Measurements from ENCODE around the gene TMEM258.

DNA sequence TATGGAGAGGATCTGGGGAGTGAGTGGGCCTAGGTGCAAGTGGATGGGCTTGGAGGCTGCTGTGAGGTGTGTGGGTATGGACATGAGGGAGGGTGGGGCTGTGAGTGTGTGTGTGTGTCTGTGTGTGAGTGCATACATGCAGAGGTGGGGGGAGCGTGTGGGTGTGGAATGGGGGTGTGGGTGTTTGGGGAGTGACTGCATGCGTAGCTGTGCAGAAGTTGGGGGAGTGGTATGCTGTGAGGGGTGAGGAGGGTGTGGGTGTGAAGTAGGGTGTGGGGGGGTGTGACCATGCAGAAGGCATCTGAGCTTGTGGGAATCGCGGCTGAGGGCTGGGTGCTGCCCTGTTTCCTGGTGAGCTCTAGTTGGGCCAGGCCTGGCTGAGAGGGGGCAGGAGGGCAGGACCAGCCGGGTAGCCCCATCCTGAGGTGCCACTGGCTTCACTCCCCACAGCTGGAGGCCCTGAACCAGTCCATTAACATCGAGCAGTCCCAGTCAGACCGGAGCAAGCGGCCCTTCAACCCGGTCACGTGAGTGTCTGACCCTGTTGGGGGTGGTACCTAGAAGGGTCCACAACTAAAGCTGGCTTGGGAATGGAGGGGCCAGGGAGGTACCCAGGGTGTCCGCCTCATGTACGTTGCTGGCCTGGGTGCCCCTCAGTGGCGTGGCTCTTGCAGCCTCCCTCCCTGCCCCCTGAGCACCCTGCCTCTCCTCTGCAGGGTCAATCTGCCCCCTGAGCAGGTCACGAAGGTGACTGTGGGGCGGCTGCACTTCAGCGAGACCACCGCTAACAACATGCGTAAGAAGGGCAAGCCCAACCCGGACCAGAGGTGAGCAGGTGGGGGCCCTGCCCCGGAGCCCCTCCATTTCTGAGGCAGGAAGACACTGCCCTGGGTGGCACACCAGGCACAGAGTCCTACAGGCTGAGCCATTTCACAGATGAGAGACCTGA lies 16.5 kb downstream of the TMEM258 start:
- TF ChIP-seq, protein P1, sequence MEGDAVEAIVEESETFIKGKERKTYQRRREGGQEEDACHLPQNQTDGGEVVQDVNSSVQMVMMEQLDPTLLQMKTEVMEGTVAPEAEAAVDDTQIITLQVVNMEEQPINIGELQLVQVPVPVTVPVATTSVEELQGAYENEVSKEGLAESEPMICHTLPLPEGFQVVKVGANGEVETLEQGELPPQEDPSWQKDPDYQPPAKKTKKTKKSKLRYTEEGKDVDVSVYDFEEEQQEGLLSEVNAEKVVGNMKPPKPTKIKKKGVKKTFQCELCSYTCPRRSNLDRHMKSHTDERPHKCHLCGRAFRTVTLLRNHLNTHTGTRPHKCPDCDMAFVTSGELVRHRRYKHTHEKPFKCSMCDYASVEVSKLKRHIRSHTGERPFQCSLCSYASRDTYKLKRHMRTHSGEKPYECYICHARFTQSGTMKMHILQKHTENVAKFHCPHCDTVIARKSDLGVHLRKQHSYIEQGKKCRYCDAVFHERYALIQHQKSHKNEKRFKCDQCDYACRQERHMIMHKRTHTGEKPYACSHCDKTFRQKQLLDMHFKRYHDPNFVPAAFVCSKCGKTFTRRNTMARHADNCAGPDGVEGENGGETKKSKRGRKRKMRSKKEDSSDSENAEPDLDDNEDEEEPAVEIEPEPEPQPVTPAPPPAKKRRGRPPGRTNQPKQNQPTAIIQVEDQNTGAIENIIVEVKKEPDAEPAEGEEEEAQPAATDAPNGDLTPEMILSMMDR (IDR thresholded peaks at IDR 0.05) = no peak
- TF ChIP-seq POLR2A (IDR thresholded peaks at IDR 0.05) = no peak
- TF ChIP-seq POLR2AphosphoS5 (IDR thresholded peaks at IDR 0.05; ENCODE audit: insufficient read depth in 1 of 2, low read depth in 1 of 2) = no peak
